SU-DHL-6 (cell line): Measurements from ENCODE around the gene ZNF556.

Experiments
- CTCF ChIP-seq: fragments of 200-600 bp; sonication (generic); IDR thresholded peaks from one replicate; pipeline ENCODE4 v1.5.1; 2017; ENCODE audit warnings: antibody characterized with exemption, mild to moderate bottlenecking, low read length, moderate library complexity; ENCODE audit not compliant: insufficient read depth, poor library complexity, severe bottlenecking
- EZH2phosphoT487 ChIP-seq: fragments of 200-600 bp; sonication (generic), shearing (Covaris generic); conservative IDR thresholded peaks from 2 replicates; pipeline ENCODE4 v1.6.1; 2018; ENCODE audit warnings: mild to moderate bottlenecking, antibody characterized with exemption, low read length, moderate library complexity, mixed read lengths

GRCh38 chr19:2819540-2820111 lies 47.5 kb upstream of the ZNF556 start, which contains the start of gene ZNF554:
- TF ChIP-seq CTCF (peak; percentile 69), EZH2phosphoT487 (no peak)
